GM19463 (cell line): ENCODE measurements around the gene NBPF11.
"Not testable (repeated sequence)": the region's sequence is repeated elsewhere in the genome, so short reads cannot be mapped to it uniquely, and the experiment has no call there.

Experiments
- ATAC-seq: cut with Tn5 transposase; IDR thresholded peaks from one replicate; pipeline ENCODE4 v1.9.1; 2021; ENCODE audit warnings: mild to moderate bottlenecking, moderate library complexity; ENCODE audit not compliant: unreplicated experiment

NBPF11 gene, protein sequence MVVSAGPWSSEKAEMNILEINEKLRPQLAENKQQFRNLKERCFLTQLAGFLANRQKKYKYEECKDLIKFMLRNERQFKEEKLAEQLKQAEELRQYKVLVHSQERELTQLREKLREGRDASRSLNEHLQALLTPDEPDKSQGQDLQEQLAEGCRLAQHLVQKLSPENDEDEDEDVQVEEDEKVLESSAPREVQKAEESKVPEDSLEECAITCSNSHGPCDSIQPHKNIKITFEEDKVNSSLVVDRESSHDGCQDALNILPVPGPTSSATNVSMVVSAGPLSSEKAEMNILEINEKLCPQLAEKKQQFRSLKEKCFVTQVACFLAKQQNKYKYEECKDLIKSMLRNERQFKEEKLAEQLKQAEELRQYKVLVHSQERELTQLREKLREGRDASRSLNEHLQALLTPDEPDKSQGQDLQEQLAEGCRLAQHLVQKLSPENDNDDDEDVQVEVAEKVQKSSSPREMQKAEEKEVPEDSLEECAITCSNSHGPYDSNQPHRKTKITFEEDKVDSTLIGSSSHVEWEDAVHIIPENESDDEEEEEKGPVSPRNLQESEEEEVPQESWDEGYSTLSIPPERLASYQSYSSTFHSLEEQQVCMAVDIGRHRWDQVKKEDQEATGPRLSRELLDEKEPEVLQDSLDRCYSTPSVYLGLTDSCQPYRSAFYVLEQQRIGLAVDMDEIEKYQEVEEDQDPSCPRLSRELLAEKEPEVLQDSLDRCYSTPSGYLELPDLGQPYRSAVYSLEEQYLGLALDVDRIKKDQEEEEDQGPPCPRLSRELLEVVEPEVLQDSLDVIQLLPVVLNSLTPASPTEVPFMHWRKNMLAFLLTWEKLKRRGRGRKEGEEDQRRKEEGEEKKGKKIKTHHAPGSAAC

DNA sequence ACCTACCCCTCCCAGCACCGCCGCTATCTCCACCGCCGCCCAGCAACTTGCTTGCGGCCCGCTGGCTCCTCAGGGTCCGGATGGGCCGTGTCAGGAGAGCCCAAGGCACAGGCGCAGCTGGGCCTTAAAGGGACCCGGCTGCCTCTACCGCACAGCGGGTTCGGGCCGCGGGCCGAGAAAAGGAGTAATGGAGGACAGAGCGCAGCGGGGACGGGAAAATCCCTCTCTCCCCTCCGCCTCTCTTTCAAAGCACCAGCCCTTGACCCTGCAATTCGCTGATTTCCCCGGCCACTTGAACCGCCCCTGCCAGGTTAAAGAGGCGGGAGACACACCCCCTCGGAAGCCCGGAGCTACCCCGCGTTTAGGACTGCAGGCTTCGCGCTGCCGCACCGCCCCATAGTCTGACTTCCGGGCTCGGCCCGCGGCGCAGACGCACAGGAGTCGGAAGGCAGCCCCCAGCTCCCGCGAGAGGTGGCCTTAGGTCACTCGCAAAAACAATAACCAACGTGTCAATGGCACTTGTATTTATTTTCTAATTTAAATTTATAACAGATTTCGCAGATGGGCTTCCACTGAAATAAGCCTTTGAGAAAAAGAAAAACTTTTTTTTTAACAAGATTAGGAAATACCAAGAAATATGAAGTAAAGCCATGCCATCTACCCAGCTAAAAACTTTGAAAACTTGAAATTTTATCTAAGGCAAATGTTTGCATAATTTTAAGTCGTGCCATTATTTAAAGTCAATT is at the start of gene NBPF11:
TSS of gene NBPF11 (minus strand) at position 371 of the 746 bp plus-strand sequence. CDS start 25,278 bp downstream, outside the sequence.
- peak; percentile 89 for ATAC-seq

DNA sequence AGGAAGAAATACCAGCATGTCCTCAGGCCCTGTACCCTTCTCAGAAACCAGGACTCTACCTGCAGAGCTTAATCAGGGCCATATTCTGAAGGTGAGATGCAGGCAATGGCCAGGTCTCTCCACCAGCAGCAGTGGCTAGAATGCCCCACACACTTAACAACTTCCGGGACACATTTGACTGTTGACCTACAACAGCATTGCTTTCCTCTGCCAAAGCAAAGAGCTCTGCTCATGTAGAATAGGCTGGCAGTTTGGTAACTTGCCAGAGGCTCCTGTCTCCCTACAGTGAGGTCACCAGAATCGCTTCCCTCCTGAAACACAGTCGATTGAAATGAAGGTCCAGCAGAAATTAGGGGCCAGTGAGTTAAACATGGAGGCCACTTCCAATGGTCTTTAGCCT is 45.3 kb upstream of the NBPF11 start:
- not testable (repeated sequence) for ATAC-seq

DNA sequence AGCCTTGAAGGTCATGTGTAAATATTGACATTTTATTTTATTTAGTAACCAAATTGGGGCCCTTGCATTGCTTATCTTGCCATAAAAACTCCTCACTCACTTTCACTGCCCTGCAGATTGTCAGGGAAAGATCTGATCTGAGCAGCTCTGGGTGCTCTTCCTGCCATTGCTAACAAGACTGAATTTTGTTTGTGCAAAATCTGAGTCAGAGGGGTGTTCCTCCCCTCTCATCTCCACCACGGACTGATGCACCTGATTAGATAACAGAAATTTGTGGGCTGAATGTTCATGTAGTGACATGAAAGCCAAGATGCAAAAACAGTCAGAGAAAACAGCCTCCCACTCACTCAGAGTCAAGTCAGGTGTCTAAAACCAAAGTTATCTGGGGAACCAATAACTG is 44.9 kb upstream of the NBPF11 start:
- ATAC-seq = not testable (repeated sequence)

DNA sequence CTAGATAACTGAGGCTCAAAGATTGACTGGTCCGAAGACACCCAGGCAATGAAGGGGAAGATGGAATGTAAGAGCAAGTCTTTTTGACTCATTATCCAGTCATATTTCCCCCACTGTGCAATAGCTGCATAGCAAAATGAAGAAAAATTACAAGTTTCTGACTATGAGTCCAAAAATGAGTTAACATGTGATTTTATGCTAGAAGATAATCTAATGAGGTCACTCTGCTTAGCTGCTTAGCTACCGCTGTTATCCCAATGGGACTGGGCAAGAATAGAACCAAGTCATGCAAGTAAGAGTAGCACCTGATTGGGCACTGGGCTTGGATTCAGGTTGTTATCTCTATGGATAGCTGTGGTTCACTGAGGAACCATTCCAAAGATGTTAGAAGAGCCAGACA is 43.0 kb upstream of the NBPF11 start:
- ATAC-seq = not testable (repeated sequence)

DNA sequence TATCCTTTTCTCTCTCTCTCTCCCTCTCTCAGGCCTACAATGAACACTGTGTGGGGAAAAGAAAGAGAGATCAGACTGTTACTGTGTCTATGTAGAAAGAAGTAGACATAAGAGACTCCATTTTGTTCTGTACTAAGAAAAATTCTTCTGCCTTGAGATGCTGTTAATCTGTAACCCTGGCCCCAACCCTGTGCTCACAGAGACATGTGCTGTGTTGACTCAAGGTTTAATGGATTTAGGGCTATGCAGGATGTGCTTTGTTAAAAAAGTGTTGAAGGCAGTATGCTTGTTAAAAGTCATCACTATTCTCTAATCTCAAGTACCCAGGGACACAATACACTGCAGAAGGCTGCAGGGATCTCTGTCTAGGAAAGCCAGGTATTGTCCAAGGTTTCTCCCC is 36.7 kb upstream of the NBPF11 start:
- ATAC-seq = not testable (repeated sequence)

DNA sequence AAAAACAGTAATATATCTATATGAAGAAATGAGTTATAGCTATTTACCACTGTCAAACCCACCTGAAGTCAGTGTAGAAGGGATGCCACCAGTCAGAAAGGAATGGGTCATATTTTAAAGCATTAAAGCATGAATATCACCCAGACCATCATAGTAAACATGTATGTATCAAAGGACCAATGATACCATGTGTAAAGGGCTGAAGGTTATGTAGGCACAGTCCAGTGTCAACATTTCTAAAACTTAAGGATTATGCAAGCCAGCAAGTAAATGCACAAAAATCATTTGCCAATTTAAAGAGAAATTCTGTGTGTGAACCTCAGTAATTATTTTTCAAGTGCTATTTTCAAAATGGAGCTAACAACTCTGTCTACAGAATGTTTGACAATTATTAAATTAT is 26.6 kb upstream of the NBPF11 start:
- not testable (repeated sequence) for ATAC-seq

DNA sequence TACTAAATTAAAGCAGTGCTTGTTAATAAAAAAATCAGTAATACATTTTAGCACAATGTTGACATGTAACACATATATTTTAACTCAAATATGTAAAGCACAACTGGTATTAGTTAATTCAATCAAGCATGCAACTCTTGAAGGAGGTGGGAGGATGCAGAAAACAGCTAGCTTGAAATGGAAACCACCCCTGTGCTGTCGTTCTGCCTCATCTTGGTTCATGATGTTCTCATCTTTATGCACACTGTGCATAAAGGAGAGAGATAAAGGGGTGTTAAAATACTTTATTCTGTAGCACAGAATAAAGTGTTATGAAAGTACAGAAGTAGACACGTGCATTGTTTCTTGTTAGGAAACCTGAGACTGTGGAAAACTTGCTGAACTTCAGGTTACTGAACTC is 23.3 kb upstream of the NBPF11 start:
- ATAC-seq = not testable (repeated sequence)

DNA sequence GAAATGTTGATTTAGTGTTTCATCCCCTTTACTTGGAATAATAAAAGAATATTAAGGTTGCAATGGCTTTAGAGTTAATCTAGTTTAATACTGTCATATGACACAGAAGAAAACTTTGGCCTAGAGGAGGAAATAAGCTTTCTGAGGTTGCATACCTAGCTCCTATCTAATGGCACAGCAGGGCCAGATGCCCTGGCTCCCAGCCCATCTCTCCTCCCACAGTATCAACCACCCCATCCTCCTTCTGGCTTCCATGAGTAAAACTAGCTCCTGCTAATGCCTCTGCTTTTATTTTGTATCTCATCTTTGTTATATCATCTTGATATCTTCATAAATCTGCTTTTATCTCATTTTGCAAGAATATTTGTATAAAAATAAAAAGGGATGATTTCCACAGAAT is 19.9 kb upstream of the NBPF11 start:
- not testable (repeated sequence) for ATAC-seq

DNA sequence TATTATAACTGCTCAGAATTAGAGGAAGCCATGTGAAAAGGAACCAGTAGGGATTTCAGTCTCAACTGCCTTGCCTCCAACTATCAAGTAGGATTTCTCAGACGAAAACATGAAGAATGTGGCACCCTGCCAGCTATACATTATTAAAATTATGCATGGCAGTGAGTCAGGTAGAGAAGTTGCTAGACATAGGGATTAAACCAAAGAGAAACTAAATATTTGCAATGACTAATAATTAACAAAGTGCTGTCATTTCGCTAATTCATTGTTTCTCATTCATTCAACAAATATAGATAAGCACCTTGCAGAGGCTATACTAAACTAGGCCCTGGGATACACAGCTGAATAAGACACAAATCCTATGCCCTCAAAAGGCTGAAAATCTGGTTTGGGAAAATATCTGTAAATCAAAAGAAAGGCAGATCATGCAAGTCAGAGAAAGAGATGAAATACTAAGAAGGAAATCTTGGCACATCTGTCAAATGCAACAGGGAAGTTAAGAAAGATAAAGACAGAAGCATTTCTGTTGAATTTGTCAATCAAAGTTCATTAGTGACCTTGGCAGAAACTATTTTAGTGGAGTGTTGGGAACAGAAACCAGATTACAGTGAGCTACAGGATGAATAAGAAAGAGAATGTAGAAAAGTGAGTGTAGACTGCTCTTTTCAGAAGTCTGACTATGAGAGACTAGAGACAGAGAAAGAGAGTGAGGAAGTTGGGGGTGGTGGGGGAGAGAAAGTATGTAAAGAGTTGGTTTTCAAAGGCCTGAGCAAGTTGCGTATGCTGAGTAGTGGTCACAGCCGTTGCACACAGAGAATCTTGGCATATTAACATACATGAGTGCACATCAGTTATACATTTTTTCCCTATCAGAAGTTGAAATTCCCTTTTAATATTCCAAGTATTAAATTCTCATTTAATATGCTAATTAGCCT is 14.7 kb upstream of the NBPF11 start:
- ATAC-seq = peak; percentile 44

DNA sequence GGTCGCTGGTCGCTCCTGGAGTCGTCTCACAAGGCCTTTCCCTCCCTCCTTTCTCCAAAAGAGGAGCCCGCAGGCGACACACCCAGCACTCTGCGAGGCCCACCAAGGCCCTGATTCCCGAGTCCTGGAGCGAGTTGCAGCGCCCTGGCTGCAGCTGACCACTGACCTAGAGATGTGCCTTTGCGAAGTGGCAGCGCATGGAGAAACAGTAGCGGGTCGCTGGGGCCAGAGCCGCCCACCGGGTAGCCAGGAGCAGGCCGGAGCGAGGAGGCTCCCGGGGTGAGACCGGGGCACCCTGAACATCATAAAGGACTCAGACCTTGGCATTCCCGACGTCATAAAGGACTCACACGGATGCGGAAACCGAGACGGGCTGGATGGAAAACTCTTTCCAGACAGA is 10.3 kb upstream of the NBPF11 start:
- no peak for ATAC-seq

DNA sequence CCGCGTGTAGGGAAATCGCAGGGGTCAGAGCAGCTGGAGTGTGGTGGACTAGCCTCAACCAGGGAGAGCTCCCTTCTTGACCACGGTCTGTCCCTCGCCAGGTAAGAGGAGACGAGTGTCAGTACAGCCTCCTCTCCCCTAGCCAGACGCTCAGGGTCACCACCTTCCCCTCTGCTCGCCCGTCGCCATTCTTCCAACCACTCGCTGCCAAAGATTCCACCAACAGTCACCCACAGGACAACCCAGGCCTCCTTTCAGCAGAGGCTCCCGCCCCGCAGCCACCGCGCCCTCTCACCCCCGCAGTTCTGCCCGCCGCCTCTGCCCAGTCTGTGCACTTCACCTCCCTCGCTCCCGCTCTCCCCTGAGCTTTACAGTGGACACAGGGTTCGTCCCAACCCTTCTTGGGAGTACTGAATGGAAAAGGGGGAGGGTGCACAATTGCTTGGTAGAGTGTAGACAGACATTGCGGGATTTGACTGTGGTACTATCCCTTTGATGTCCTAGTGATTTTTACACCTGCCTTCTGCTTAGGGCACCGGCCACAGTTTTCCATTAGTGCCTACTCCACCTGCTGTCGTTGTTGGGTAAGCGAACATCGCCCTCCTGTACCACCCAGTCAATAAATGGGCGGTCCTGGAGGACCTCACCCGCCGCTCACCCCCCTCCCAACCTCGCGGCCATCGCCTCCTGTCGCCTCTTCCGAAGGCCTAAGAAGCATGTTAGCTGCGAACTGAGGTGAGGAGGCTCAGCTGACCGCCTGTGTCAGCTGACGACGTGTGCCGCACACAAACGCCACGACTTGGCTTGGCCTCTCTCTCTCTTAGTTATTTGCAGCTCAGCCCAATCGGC is 9.2 kb upstream of the NBPF11 start:
- ATAC-seq = no peak

DNA sequence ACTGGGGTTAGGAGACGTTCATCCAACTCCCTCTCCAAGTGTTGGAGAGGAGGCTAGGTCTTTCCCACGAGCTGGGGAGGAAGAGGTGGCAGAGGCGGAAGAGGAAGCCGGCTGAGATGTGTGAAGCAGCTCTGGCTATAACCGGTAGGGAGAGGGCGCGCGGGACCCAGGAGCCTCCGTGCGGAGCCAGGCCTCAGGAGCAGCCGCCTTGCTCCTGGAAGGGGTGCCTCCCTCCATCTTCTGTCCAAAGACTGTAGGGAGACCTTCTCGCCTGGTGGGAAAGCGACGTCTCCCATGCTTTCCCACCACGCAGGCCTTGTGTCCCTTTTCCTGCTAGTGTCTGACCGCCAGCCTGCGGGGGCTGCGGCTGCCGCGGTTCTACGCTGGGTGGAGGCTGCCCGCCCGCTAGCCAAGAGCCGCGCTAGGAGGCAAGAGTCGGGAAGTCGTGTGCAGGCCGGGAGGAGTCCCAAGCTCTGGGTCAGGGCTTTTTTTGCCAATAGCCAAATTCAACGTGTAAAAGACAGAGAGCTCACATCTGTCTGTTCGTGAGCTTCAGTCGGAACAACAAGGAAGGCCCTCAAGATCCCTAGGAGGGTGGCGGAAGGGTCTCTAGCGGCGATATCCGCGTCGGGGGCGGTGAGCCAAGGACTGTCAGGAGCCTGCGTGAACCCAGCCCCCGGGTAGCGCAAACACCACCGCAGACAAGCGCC is 8.4 kb upstream of the NBPF11 start:
- ATAC-seq = no peak

DNA sequence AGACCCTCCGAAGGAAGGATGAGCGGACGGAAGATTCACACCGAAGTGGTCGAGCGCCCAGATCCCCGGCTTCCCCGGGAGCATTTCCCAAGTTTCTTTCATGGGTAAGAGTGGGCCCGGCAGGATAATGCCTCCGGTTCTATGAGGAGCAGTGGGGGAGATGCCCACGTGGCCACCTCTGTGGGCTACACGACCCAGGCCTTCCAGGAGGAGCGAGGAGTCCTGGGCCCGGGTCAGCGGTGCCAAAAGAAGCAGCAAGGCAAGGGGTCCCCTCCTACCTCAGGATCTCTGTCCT is 7.9 kb upstream of the NBPF11 start:
- no peak for ATAC-seq

DNA sequence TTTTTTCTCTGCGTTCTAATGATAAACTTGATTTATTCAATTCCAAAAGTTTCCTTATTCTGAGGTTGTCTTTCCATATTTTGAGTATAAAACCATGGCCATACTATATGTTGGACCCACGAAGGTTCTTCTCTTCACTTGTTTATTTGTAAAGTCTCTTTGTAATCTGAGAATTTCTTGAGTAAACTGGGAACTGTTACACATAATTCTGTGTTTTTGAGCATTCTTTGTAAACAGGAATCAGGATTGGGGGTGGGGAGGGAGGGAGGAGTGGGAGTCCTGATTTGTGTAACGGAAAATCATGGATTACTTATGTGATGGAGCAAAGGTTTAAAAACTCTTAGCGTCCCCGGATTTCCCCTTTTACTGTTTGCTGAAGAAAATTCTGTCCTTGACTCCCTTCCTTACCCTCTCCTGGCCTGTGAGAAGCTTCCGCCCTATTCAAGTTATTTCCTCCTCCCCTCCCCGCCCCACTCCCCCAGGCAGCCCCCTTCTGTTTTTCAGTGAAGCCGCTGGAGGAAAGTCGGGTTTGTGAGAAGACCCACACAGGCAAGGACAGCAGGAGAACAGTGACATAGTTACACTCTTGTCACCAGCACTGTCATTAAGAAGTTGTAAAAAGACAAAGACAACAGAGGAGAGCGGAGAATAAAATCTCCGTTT is 6.4 kb upstream of the NBPF11 start:
- ATAC-seq = no peak

DNA sequence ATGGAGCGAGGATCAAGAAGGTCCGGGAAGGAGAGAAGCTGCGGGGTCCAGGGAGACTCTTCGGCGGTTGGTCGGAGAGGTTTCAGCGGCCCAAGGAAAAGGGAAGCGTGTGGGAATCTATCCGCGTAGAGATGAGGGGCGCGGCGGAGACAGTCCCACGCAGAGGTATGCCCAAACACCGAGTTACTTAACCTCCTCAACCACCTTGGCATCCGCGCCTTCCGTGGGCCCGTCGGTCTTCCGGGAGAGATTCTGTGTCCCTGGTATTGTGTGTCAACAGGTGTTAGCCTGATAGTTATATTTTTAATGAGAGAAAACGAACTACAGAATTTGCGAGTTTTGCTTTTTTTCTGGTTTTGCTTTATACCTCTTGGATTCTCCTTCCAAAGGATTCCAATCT is 5.7 kb upstream of the NBPF11 start:
- ATAC-seq = not testable (repeated sequence)

DNA sequence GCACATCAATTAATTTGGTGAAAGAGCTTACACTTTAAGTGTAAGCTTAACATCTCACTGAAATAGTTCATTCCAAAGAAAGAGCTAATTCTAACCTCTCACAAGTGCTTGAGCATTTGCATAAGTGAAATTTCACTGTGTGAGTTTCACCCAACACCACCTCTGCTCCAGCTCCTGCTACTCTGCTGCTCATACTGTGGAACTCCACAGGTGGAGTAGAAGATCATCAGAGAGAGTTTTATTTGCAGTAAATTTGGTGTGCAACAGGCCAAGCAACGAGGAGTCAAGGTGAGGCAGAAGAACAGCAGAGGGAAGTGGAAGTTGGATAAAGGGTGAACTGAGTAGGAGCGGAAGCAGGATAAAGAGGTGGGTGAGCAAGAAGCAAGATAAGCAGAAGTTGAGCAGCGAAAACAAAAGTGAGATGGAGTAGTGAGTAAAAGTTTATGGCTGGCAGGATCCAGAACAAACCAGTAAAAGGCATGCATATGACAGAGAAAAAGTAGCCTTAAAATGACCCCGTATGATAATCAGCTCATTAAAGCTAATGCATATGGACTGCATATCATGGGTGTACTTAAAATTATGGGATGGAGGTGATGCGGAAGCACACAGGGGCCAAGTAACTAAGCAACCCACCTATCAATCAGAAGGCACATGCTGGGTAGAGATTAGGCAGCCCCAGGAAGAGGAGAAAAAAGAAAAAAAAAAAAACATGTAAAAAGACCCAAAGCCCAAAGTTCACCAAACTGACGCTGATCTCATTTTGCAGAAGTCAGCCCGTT is 3.6 kb upstream of the NBPF11 start:
- ATAC-seq = not testable (repeated sequence)

DNA sequence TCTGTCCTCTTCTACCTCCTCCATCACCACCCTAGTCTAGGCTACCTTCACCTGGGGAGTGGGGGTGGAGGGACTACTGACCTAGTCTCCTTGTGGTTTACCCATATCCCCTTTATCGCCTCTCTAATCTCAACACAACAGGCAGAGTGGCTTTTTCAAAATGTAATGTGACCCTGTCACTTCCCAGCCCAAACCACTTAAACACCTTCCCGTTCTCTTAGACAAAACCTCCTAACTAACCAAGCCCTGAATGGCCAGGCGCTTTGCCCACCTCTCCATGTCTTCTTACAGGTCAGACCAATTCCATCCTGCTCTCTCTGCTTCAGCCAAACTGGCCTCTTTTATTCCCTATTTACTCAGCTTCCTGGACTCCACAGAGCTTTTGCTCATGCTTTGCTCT is 714 bp upstream of the NBPF11 start:
- not testable (repeated sequence) for ATAC-seq
